ENCODE measurements around the gene FBXO46. TPM values are rescaled to one million over a fixed set of nuclear protein-coding genes. Genes with fewer than 3 reads are reported as not detected.
A peak's percentile ranks its signal among the peaks of the same experiment; 100 is the strongest.

Gene FBXO46
- total and polyA plus RNA-seq, 2 of the 13 experiments (the other 11 are each of a cell fraction or from before 2014, with no cell fraction given): 6.2 to 6.4 TPM

GRCh38 chr19:45664575-45664974, 66.1 kb downstream of the FBXO46 start:
- DNase-seq (ENCODE audit: low spot score) (no peak), ATAC-seq (no peak), FAIRE-seq (no peak)
- H3K9me3 ChIP-seq (ENCODE audit: low read length): no peaks in the 10 kb centered on the region
- 12% methylated on average over 7 of the region's 7 CpGs for WGBS (ENCODE audit: low lambda C conversion rate)
- H3K4me1 ChIP-seq (ENCODE audit: insufficient read depth, low read length): peaks cover 33% of the 10 kb centered on the region
- ChIA-PET POLR2A (no interaction called here), CTCF (ENCODE audit: low intra/inter-chr PET ratio, low total read pairs) (no interaction called here)
- no peak overlapping the region for H3K4me2 ChIP-seq (ENCODE audit: low read depth, low read length)
- no peaks in the 10 kb centered on the region for H4K20me1 ChIP-seq (ENCODE audit: insufficient read depth, low read length)
- in situ Hi-C loops (cut with HindIII; ENCODE audit: extremely low pct_ligation_motif_present, low pct_unique_long_range_greater_than_20kb) (no loop called here), intact Hi-C loops (cut with micrococcal nuclease; ENCODE audit: unreplicated experiment) (no loop called here)
- no peak overlapping the region for H3K9ac ChIP-seq (ENCODE audit: insufficient read depth, low read depth, low read length)
- H3K27ac ChIP-seq (ENCODE audit: extremely low read length, insufficient read depth, low read length): no peak overlapping the region
- no peaks in the 10 kb centered on the region for H3K79me2 ChIP-seq (ENCODE audit: insufficient read depth, low read length)
- TF ChIP-seq NR2F2 (IDR thresholded peaks at IDR 0.05; ENCODE audit: borderline replicate concordance, low read depth) (no peak), CREB1 (IDR thresholded peaks at IDR 0.05) (peak; percentile 85), CREB1 (CRISPR knock-in tag; IDR thresholded peaks at IDR 0.05) (no peak), ZNF646 (CRISPR knock-in tag; IDR thresholded peaks at IDR 0.05) (0 out of 2 replicates have a peak, but pooled peaks have one; percentile 36), ZNF883 (CRISPR knock-in tag; IDR thresholded peaks at IDR 0.05; ENCODE audit: not compliant biosample characterization) (no peak), ZBTB3 (CRISPR knock-in tag; IDR thresholded peaks at IDR 0.05; ENCODE audit: borderline replicate concordance, low read depth) (no peak), EZH2 (conservative IDR thresholded peaks at IDR 0.05; ENCODE audit: low read depth, low read length) (no peak), ZFP82 (CRISPR knock-in tag; IDR thresholded peaks at IDR 0.05; ENCODE audit: borderline replicate concordance) (no peak)
- H3K4me3 ChIP-seq (replicated peaks in 1 of 3; ENCODE audit: insufficient read depth in 1 of 3, low read depth in 2 of 3, low read length in 3 of 3): no peak overlapping the region
- no peaks in the 10 kb centered on the region for H3K36me3 ChIP-seq (replicated peaks in 1 of 2; ENCODE audit: control insufficient read depth in 1 of 2, insufficient read depth in 2 of 2, low read length in 2 of 2)
- H3K27me3 ChIP-seq (ENCODE audit: control insufficient read depth in 1 of 2, insufficient read depth in 2 of 2, low read length in 2 of 2): peaks cover 0 to 11% of the 10 kb centered on the region in 2 experiments; a peak in 2 of 5 replicates
- H2AFZ ChIP-seq (ENCODE audit: low read length): no peak overlapping the region
- BruUV-seq (replicated peaks): no TSS peak
